Left cardiac atrium (tissue), 4 donors: ENCODE data around the gene KRTAP4-9. TPM values are rescaled to one million over a fixed set of nuclear protein-coding genes. Genes with fewer than 3 reads are reported as not detected.
"Not testable (repeated sequence)": the region's sequence is repeated elsewhere in the genome, so short reads cannot be mapped to it uniquely, and the experiment has no call there.

Experiments
- ATAC-seq, 2 donors: fragments of 200-7000 bp; cut with Tn5 transposase; one replicate each; pipeline ENCODE4 v1.9.1; 2020; ENCODE audit warnings: mild to moderate bottlenecking in 2 of 2, moderate library complexity in 2 of 2
- DNase-seq: peaks from one replicate; pipeline ENCODE4 v3.0.0-alpha.2; 2020
- intact Hi-C, 2 donors: fragments of 100-400 bp; cut with DNase I; formaldehyde crosslinking; loops; one replicate each; pipeline versions ENCODE4 v1.14.1 to v1.15.1; 2022 to 2023
- total RNA-seq, 2 donors: library from RNA; stranded (reverse); fragmentation: NEBNext Ultra II Directional; extraction: Animal tissue kit (Norgen Biotek cat#: 25700); gene quantifications; one replicate each; pipeline ENCODE4 v1.2.1, GENCODE V29; 2021
- donor health status: DM: no; HTN: yes; CAD: no.
- donor health status: DM: no; HTN: yes; CAD: no; lungs with severe emphysema.
- donor health status: DM: yes; HTN: yes; CAD: no.
- donor health status: Dilated cardiomyopathy.

Gene KRTAP4-9
- total RNA-seq, 2 donors from 2014 or later, result not detected

DNA sequence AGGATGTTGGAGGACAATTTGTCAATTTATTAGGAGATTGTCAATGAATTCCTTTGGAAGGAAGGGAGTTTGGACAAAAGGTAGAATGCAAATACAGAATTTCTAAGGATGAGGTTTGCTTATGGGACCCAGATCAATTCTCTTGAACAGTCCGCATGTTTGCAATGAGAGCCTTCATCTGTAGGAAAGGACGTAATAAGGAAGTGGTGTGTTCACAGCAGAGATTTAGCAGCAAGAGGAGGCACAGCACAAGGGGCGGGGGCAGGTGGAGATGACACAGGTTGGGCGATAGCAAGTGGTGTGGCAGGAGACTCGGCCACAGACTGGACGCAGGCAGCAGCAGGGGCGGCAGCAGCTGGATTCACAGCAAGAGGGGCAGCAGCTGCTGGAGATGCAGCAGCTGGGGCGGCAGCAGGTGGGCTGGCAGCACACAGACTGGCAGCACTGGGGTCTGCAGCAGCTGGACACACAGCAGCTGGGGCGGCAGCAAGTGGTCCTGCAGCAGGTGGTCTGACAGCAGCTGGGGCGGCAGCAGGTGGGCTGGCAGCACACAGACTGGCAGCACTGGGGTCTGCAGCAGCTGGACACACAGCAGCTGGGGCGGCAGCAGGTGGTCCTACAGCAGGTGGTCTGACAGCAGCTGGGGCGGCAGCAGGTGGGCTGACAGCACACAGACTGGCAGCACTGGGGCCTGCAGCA is 18.3 kb downstream of the KRTAP4-9 start:
- ATAC-seq, intact Hi-C loops, DNase-seq: not testable (repeated sequence)

DNA sequence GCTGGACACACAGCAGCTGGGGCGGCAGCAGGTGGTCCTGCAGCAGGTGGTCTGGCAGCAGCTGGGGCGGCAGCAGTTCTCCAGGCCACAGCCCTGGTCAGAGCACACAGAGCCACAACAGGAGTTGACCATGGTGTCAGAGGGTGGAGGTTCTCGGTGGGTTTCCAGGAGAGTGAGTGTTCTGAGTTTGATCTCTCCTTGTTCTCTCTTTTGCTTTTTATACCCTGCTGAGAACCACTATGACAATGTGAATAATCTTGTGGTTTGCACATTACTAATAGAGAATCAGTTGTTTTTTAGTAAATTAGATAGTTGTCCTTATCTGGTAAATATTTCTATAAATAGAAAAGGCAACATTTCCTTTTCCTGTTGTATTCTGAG is 18.8 kb downstream of the KRTAP4-9 start, which contains the start of gene KRTAP4-12:
Gene KRTAP4-12 (minus strand): TSS at position 192 of the 381 bp plus-strand sequence. CDS start 60 bp downstream, at position 132.
- intact Hi-C loops, ATAC-seq, DNase-seq: not testable (repeated sequence)

DNA sequence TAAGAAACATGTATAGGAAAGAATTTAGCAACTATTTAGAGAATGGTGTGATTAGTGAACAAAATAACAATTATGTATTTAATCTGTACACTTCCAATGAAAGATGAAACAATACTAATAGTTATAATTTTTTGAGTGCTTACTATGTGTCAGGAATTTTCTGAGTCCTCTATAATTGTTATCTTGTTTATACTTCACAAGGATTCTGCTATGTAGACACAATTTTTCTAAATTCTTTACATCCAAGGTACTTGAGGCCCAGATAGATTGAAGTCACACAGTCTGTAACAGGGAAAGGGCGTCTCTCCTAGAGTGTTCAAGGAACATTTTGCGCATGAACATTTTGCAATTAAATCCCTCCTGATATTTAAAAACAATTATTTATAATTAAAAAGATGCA is 19.9 kb downstream of the KRTAP4-9 start:
- DNase-seq (no peak), ATAC-seq (no peak)
- intact Hi-C loops, result no loop called here

DNA sequence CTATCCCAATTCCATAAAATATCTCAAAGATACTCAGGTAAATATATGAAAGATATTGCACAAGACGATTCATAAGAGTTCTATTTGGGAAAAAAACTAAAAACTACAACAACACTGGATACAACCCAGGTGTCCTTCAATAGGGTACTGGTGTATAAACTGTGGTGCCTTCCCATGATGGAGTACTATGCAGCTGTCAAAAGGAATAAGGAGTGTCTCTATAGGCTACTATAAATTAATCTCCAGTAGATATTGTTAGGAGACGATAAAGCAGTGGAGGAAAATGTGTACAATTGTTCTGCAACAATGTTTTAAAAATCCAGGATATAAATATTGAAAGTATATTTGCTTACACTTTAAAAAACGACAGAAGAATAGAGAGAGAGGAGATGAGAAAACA is 21.2 kb downstream of the KRTAP4-9 start:
- ATAC-seq, result no peak
- intact Hi-C loops, result no loop called here

DNA sequence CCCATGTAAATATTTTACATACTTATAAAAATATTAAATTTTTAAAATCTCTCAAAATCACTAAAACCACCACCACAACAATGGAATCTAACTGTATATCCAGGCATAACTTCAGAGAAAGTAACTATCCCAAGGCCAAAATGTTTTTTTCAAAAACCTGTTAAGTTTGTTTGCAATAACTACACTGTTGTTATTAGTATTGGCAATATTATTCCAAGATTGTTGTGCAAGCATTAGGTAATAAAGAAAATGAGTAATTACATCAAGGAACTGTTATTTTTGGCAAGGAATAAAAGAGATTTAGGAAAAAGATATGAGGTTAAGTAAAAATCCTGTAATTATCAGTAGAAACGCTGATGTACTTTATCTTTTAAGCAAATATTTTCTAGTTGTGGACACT is 22.2 kb downstream of the KRTAP4-9 start:
- DNase-seq, result no peak
- intact Hi-C loops, result no loop called here
- no peak for ATAC-seq

More for the DNA sequence above, 21.2 kb downstream of the KRTAP4-9 start:
- no peak for DNase-seq

DNA sequence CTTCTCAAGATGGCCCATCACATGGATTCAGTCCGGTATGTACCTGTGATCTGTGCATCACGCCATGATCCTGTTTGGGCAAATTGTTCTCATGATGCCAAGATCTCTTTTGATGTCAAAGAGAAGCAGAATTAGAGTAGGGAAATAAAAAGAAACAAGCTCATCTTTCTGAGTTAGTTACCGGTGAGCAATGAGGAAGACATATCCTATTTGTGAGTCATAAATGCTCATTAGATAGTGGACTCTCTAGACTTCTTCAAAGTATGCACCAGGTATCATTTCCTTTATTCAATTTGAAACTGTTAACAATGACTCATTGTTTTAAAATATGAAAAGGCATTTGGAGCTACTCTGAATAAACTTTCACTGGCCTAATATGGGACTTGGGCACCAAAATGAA is 26.8 kb downstream of the KRTAP4-9 start:
- intact Hi-C loops, result no loop called here
- ATAC-seq, result no peak
- no peak for DNase-seq

DNA sequence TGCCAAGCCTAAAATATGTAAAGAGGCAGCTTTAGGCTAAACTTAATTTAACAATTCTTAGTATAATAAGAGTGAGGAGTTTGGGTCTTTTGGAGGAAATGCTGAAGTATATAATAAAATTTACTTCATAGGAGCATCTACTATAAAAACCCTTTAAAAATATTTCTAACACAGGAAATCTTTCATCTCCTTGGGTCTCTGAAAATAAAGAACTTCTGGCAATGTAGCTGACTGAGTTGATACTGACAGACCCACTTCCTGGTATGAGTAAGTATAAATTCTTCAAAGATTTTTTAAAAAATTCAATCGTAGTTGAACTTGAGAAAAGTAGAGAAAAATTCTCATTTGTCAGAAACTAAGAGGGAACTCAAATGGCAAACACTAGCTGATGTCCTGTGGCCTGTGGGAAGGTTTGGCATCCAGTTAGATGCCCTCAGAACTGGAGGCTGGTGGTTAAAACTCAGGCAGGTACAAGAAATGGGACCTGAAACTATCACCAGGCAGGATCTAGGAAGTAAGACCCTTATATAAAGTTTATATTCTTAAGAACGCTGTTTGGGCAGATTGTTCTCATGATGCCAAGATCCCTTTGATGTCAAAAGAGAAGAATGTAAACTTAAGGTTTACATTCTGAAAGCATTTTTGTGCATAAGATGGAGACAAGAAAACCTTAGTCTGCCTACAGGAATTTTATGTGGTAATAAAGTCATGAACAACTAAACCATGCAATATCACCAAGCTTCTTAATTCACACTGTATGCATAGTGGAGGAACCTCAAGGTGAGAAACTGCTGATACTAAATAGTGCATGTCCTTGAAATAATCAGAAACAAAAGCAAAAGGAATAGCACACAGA is 28.9 kb downstream of the KRTAP4-9 start:
- ATAC-seq (no peak), DNase-seq (no peak)
- intact Hi-C loops, result no loop called here

DNA sequence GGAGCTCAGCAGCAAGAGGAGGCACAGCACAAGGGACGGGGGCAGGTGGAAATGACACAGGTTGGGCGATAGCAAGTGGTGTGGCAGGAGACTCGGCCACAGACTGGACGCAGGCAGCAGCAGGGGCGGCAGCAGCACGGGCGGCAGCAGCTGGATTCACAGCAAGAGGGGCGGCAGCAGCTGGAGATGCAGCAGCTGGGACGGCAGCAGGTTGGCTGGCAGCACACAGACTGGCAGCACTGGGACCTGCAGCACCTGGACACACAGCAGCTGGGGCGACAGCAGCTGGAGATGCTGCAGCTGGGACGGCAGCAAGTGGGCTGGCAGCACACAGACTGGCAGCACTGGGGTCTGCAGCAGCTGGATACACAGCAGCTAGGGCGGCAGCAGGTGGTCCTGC is 34.7 kb downstream of the KRTAP4-9 start:
- ATAC-seq, DNase-seq, intact Hi-C loops: not testable (repeated sequence)

DNA sequence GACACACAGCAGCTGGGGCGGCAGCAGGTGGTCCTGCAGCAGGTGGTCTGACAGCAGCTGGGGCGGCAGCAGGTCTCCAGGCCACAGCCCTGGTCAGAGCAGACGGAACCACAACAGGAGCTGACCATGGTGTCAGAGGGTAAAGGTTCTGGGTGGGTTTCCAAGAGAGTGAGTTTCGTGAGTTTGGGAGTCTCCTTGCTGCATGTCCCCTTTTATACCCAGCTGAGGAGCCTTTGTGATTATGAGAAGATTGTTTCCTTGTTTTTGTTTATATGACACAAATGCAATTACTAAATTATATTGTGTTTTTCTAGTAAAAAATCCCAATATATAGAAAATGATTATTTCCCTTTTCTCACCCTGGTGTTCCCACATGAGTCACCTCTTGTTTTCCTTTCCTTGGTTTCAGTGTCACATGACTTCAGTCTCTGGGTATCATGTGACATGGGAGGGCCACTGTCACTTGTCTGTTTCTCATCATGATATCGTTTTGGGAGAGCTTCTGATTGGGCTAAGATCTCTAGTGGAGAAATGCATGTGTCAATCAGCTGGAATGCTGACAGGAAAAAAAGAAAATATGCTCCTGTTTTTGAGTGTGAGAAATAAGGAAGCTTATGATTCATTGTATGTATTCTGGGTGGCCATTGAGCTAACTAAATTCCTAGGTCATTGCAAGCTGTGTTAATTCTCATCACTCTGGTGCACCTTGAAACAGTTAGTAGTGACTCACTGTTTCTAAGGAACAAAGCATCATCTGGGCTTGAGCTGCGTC is 35.4 kb downstream of the KRTAP4-9 start, which contains the start of gene KRTAP4-6:
Gene KRTAP4-6 (minus strand): TSS at position 185 of the 772 bp plus-strand sequence. CDS start 57 bp downstream, at position 128.
- no peak for DNase-seq
- intact Hi-C loops, result no loop called here
- no peak for ATAC-seq

DNA sequence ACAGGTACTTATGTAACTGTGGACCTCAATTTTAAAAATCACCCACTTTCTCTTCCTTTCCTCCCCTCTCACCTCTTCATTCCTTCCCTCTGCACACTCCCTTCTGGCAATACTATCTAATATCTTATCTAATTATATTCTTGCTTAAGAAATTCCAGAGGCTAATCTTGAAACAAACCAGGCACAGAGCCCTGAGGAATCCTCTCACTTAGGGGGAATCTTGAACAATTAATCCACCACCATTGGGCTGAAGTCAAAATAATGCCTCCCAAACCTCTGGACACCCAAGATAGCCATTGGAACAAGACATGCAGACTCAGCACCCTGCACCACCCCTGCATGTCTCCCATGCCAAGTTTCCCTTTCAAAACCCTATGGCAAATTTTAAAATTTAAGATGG is 36.2 kb downstream of the KRTAP4-9 start:
- no peak for DNase-seq

DNA sequence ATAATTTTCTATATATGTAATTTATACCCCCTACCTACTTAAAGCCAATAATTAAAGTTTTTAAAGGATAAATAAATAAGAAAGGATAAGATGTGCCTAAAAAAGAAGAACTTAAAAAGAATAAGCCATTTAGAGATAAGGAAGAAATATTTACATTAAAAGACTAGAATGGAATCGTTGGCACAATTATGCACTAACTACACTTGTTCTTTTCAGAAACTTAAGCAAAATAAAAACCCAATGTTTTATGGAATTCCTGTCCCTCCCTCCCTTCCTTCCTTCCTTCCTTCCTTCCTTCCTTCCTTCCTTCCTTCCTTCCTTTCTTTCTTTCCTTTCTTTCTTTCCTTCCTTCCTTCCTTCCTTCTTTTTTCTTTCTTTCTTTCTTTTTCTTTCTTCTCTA is 39.7 kb downstream of the KRTAP4-9 start:
- DNase-seq (no peak), ATAC-seq (no peak)
- intact Hi-C loops, result no loop called here

More for the DNA sequence above, 36.2 kb downstream of the KRTAP4-9 start:
- ATAC-seq, result no peak
- intact Hi-C loops, result no loop called here

DNA sequence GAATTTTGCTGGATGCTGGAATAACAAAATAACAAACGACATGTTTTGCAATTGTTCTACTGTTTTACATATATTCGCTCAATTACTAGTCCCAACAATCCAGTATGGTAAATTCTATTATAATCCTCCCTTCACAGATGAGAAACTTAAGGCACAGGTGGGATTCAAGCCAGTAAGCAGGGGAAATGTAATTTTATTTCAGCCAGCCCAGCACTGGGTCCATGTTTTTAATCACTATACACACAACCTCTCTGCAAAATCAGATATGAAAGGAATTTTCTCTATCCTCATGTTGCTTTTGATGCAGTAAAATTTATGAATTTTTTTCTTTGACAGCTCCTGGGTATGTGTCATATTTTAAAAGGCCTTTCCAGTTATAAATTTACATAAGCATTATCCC is 40.1 kb downstream of the KRTAP4-9 start:
- ATAC-seq (no peak), DNase-seq (no peak)
- intact Hi-C loops, result no loop called here

DNA sequence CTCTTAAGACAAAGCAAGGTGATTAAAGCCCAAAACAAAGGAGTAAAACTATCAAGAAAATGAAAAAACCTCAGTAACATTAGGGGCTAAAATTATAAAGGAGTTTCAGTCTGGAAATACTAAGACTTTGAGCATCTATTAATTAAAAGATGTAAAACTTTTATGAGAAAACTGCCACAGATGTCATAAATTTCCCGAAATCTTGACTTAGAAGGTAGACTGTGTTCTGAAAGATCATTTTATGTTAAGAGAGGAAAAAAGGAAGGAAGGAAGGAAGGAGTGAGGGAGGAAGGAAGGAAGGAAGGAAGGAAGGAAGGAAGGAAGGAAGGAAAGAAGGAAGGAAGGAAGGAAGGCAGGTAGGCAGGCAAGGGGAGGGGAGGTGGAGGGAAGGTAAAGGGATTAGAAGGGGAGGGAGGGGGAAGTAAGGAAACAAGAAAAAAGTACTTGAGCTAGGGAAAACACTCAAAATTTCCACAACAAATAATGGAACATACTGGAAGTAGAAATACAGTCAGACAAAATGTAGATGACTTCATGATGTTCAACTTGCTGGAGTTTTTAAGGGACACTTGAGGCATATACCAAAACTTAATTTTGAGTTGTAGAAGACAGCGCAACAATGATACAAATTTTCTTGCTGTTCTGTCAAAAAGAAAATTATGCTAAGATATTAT is 42.5 kb downstream of the KRTAP4-9 start:
- intact Hi-C loops, result no loop called here
- ATAC-seq (no peak), DNase-seq (no peak)

DNA sequence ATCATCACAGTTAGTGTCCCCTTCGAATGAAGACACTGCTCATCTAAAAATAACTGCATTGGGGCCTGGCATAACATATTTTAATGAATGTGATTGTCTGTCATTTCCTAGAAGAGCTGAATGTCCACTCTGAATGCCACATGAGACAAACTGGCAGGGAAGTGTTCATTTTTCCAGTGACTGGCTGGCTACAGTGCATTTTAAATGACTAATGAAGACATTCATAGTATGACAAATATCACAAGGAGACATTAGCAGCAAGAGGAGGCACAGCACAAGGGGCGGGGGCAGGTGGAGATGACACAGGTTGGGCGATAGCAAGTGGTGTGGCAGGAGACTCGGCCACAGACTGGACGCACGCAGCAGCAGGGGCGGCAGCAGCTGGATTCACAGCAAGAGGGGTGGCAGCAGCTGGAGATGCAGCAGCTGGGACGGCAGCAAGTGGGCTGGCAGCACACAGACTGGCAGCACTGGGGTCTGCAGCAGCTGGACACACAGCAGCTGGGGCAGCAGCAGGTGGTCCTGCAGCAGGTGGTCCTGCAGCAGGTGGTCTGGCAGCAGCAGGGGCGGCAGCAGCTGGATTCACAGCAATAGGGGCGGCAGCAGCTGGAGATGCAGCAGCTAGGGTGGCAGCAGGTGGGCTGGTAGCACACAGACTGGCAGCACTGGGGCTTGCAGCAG is 43.9 kb downstream of the KRTAP4-9 start:
- DNase-seq, ATAC-seq, intact Hi-C loops: not testable (repeated sequence)

DNA sequence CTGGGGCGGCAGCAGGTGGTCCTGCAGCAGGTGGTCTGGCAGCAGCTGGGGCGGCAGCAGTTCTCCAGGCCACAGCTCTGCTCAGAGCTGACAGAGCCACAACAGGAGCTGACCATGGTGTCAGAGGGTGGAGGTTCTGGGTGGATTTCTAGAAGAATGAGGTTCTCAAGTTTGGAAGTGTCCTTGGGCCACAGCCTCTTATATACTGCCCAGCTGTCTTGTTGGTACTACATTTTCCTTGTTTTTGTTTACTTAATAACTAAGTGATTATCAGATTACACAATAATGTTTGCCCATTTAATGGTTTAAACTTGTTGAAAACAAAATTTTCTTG is 44.4 kb downstream of the KRTAP4-9 start, which contains the start of gene KRTAP4-5:
Gene KRTAP4-5 (minus strand): TSS at position 174 of the 334 bp plus-strand sequence. CDS start 58 bp downstream, at position 116.
- ATAC-seq, result no peak
- intact Hi-C loops, result no loop called here
- DNase-seq, result no peak

DNA sequence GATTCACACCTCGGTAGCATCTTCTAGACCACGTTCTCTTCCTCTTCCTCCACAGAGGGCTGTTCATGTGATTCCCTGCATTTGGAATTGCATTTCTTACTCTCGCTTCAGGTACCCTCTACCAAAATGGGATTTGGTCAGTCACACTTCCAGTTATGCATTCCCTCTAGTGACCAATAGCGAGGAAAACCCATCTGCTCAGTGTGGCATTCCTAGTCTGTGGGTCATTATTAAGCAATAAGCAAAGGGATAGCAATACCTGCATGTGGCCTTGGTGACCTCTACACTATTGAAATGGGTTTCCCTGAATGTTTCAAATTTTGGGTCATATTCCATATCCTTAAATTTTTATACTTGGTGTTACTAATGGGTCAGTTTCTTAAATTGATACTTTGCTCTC is 44.8 kb downstream of the KRTAP4-9 start:
- intact Hi-C loops, result no loop called here
- DNase-seq, result no peak
- ATAC-seq, result no peak

DNA sequence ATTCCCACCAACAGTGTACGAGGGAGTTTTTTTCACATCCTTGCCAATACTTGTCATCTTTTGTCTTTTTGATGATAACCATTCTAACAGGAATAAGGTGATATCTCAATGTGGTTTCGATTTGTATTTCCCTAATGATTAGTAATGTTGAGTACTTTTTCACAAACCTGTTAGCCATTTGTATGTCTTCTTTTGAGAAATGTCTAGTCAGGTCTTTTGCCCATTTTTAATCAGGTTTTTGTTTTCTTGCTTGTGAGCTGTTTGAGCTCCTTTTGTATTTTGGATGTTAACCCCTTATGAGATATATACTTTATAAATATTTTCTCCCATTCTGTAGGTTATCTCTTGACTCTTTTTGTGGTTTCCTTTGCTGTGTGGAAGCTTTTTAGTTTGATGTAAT is 46.3 kb downstream of the KRTAP4-9 start:
- intact Hi-C loops, result no loop called here
- DNase-seq (no peak), ATAC-seq (no peak)

DNA sequence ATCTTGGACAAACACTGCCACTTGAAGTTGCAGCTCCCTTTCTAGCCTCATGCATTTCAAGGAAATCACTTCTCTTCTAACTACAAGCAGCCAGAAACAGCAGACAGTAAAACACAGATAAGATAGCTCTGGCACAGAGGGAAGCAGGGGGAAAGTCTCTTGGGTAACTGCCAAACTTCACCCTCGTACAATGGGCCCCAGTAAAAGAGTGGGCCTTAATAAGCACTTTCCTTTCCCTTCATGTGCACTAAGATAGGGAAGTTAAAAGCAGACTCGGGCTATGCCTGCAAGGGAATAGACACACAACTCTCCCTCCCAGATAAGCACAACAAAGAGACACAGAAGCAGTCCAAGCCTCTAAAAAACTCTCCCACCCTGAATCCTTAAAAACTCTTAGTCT is 48.7 kb downstream of the KRTAP4-9 start:
- ATAC-seq, result no peak
- intact Hi-C loops, result no loop called here

More for the DNA sequence above, 48.7 kb downstream of the KRTAP4-9 start:
- DNase-seq, result no peak
